ENCODE measurements around the gene CEBPZ.

CEBPZ gene

GRCh38 chr2:37205689-37206341, 25.6 kb downstream of the CEBPZ start:
- TF ChIP-seq FOXP2 (optimal IDR thresholded peaks at IDR 0.05; ENCODE audit: borderline replicate concordance, extremely low read depth, extremely low read length, insufficient read depth) (no peak), REST (IDR thresholded peaks at IDR 0.05; ENCODE audit: insufficient read depth in 1 of 2, low read depth in 2 of 2, low read length in 2 of 2) (no peak), POLR2AphosphoS5 (IDR thresholded peaks at IDR 0.05; ENCODE audit: low read depth, low read length) (no peak), TAF1 (IDR thresholded peaks at IDR 0.05; ENCODE audit: borderline replicate concordance, insufficient read depth, low read length) (no peak), SIN3A (IDR thresholded peaks at IDR 0.05; ENCODE audit: borderline replicate concordance, insufficient read depth, low read length) (no peak)

GRCh38 chr2:37205071-37205661, 26.2 kb downstream of the CEBPZ start:
- 0 out of 2 replicates have a peak, but pooled peaks have one; percentile 16 for TF ChIP-seq POLR2AphosphoS5 (IDR thresholded peaks at IDR 0.05; ENCODE audit: low read depth, low read length)

GRCh38 chr2:37203708-37204107, 27.7 kb downstream of the CEBPZ start:
- TF ChIP-seq POLR2AphosphoS5 (IDR thresholded peaks at IDR 0.05; ENCODE audit: low read depth, low read length) (no peak), REST (IDR thresholded peaks at IDR 0.05; ENCODE audit: insufficient read depth in 1 of 2, low read depth in 2 of 2, low read length in 2 of 2) (no peak), FOXP2 (optimal IDR thresholded peaks at IDR 0.05; ENCODE audit: borderline replicate concordance, extremely low read depth, extremely low read length, insufficient read depth) (no peak), TAF1 (IDR thresholded peaks at IDR 0.05; ENCODE audit: borderline replicate concordance, insufficient read depth, low read length) (no peak), SIN3A (IDR thresholded peaks at IDR 0.05; ENCODE audit: borderline replicate concordance, insufficient read depth, low read length) (no peak)

GRCh38 chr2:37201766-37202165, 29.6 kb downstream of the CEBPZ start:
- TF ChIP-seq TAF1 (IDR thresholded peaks at IDR 0.05; ENCODE audit: borderline replicate concordance, insufficient read depth, low read length) (no peak), POLR2AphosphoS5 (IDR thresholded peaks at IDR 0.05; ENCODE audit: low read depth, low read length) (no peak), REST (IDR thresholded peaks at IDR 0.05; ENCODE audit: insufficient read depth in 1 of 2, low read depth in 2 of 2, low read length in 2 of 2) (no peak), SIN3A (IDR thresholded peaks at IDR 0.05; ENCODE audit: borderline replicate concordance, insufficient read depth, low read length) (no peak), FOXP2 (optimal IDR thresholded peaks at IDR 0.05; ENCODE audit: borderline replicate concordance, extremely low read depth, extremely low read length, insufficient read depth) (no peak)

- TF ChIP-seq TAF1 (IDR thresholded peaks at IDR 0.05; ENCODE audit: borderline replicate concordance, insufficient read depth, low read length) (no peak), FOXP2 (optimal IDR thresholded peaks at IDR 0.05; ENCODE audit: borderline replicate concordance, extremely low read depth, extremely low read length, insufficient read depth) (no peak), REST (IDR thresholded peaks at IDR 0.05; ENCODE audit: insufficient read depth in 1 of 2, low read depth in 2 of 2, low read length in 2 of 2) (no peak), SIN3A (IDR thresholded peaks at IDR 0.05; ENCODE audit: borderline replicate concordance, insufficient read depth, low read length) (no peak), POLR2AphosphoS5 (IDR thresholded peaks at IDR 0.05; ENCODE audit: low read depth, low read length) (no peak)
These were observed 30.2 kb downstream of the CEBPZ start for GRCh38 chr2:37201208-37201607.

All from PFSK-1 (cell line).